Calu3 (cell line): Measurements from ENCODE around the gene ADAMTSL3. TPM values are rescaled to one million over a fixed set of nuclear protein-coding genes. Genes with fewer than 3 reads are reported as not detected.

Experiments
- BruUV-seq: library from RNA; stranded (reverse); fragments of 400-500 nt; replicated peaks from 2 replicates; lab custom pipeline; 2021; lab: Mats Ljungman, UMichigan
- CTCF ChIA-PET: fragments of 300-600 bp; sonication (Branson Sonifier 250); formaldehyde crosslinking; loops from one replicate; lab custom pipeline; 2022; ENCODE audit warnings: antibody characterized with exemption; lab: Charles Lee
- DNase-seq: peaks from one replicate; pipeline ENCODE4 v3.0.0; 2022
- H3K27ac Mint-ChIP-seq: one replicate; pipeline ENCODE4 v1.8.0; 2022; ENCODE audit warnings: mixed read lengths; ENCODE audit not compliant: unreplicated experiment
- H3K27me3 Mint-ChIP-seq: one replicate; pipeline ENCODE4 v1.8.0; 2022; ENCODE audit warnings: mixed read lengths; ENCODE audit not compliant: unreplicated experiment
- H3K36me3 Mint-ChIP-seq: one replicate; pipeline ENCODE4 v1.8.0; 2022; ENCODE audit warnings: mild to moderate bottlenecking, moderate library complexity, mixed read lengths; ENCODE audit not compliant: insufficient read depth, unreplicated experiment
- H3K4me1 Mint-ChIP-seq: one replicate; pipeline ENCODE4 v1.8.0; 2022; ENCODE audit warnings: mild to moderate bottlenecking, low read depth, mixed read lengths; ENCODE audit not compliant: unreplicated experiment
- H3K4me3 Mint-ChIP-seq: one replicate; pipeline ENCODE4 v1.8.0; 2022; ENCODE audit warnings: mild to moderate bottlenecking, low read depth, moderate library complexity, mixed read lengths; ENCODE audit not compliant: unreplicated experiment
- H3K9me3 Mint-ChIP-seq: one replicate; pipeline ENCODE4 v1.8.0; 2022; ENCODE audit warnings: low read depth, mixed read lengths; ENCODE audit not compliant: unreplicated experiment
- intact Hi-C: fragments of 100-400 bp; cut with micrococcal nuclease; formaldehyde crosslinking; loops from one replicate; pipeline ENCODE4 v1.10.0; 2022; ENCODE audit not compliant: unreplicated experiment
- total RNA-seq: library from RNA; stranded (reverse); gene quantifications from 2 replicates; pipeline ENCODE4 v1.2.3, GENCODE V29; 2022
- TF ChIP-seq, protein P1 (sequence below): fragments of 200-600 bp; IDR thresholded peaks from one replicate; pipeline ENCODE4 v1.8.0; 2022; ENCODE audit warnings: antibody characterized with exemption; ENCODE audit not compliant: unreplicated experiment

The ADAMTSL3 gene
- total RNA-seq, 1 experiment from 2014 or later: 2.4 TPM

GRCh38 chr15:83656192-83656591 is 2.3 kb downstream of the ADAMTSL3 start:
- Mint-ChIP-seq H3K9me3 (no peaks in the 10 kb centered on the region), H3K27ac (no peak overlapping the region), H3K4me1 (peaks cover 13% of the 10 kb centered on the region), H3K36me3 (no peaks in the 10 kb centered on the region), H3K4me3 (no peak overlapping the region), H3K27me3 (peaks cover 21% of the 10 kb centered on the region)
- CTCF ChIA-PET: no interaction called here
- intact Hi-C loops: loop anchor here (10.0 kb wide), 1 partner anchor 379 kb away; no protein-coding TSS in a partner anchor
- DNase-seq: no peak
- TF ChIP-seq, protein P1, sequence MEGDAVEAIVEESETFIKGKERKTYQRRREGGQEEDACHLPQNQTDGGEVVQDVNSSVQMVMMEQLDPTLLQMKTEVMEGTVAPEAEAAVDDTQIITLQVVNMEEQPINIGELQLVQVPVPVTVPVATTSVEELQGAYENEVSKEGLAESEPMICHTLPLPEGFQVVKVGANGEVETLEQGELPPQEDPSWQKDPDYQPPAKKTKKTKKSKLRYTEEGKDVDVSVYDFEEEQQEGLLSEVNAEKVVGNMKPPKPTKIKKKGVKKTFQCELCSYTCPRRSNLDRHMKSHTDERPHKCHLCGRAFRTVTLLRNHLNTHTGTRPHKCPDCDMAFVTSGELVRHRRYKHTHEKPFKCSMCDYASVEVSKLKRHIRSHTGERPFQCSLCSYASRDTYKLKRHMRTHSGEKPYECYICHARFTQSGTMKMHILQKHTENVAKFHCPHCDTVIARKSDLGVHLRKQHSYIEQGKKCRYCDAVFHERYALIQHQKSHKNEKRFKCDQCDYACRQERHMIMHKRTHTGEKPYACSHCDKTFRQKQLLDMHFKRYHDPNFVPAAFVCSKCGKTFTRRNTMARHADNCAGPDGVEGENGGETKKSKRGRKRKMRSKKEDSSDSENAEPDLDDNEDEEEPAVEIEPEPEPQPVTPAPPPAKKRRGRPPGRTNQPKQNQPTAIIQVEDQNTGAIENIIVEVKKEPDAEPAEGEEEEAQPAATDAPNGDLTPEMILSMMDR: no peak
- no TSS peak for BruUV-seq

- H3K27ac Mint-ChIP-seq: no peak overlapping the region
- intact Hi-C loops: loop anchor here (10.0 kb wide), 1 partner anchor 378 kb away; no protein-coding TSS in a partner anchor
- H3K9me3 Mint-ChIP-seq: no peaks in the 10 kb centered on the region
- peaks cover 13% of the 10 kb centered on the region for H3K4me1 Mint-ChIP-seq
- CTCF ChIA-PET: interaction anchor here (0.8 kb wide), 1 partner anchor 29 kb away, joined by 3 read pairs; no protein-coding TSS in a partner anchor
- H3K27me3 Mint-ChIP-seq: peaks cover 13% of the 10 kb centered on the region
- DNase-seq: no peak
- no TSS peak for BruUV-seq
- TF ChIP-seq, protein P1: no peak
- H3K36me3 Mint-ChIP-seq: no peaks in the 10 kb centered on the region
- no peak overlapping the region for H3K4me3 Mint-ChIP-seq
Measured at GRCh38 chr15:83656943-83657528, 3.1 kb downstream of the ADAMTSL3 start.

GRCh38 chr15:83657549-83657948 is 3.6 kb downstream of the ADAMTSL3 start:
- Mint-ChIP-seq H3K27ac (no peak overlapping the region), H3K4me1 (peaks cover 13% of the 10 kb centered on the region), H3K4me3 (no peak overlapping the region), H3K9me3 (no peaks in the 10 kb centered on the region), H3K27me3 (peaks cover 7% of the 10 kb centered on the region), H3K36me3 (no peaks in the 10 kb centered on the region)
- no TSS peak for BruUV-seq
- DNase-seq: no peak
- intact Hi-C loops: loop anchor here (10.0 kb wide), 1 partner anchor 377 kb away; no protein-coding TSS in a partner anchor
- TF ChIP-seq, protein P1: peak; percentile 45
- CTCF ChIA-PET: interaction anchor here (0.8 kb wide), 1 partner anchor 28 kb away, joined by 3 read pairs; no protein-coding TSS in a partner anchor

GRCh38 chr15:83658430-83659416 is 4.8 kb downstream of the ADAMTSL3 start:
- Mint-ChIP-seq H3K36me3 (no peaks in the 10 kb centered on the region), H3K4me1 (peaks cover 13% of the 10 kb centered on the region), H3K27me3 (no peaks in the 10 kb centered on the region), H3K4me3 (no peak overlapping the region), H3K9me3 (no peaks in the 10 kb centered on the region), H3K27ac (no peak overlapping the region)
- intact Hi-C loops: loop anchor here (10.0 kb wide), 1 partner anchor 376 kb away; no protein-coding TSS in a partner anchor
- DNase-seq: no peak
- CTCF ChIA-PET: interaction anchor here (1.1 kb wide), 1 partner anchor 11 kb away, joined by 3 read pairs; no protein-coding TSS in a partner anchor
- TF ChIP-seq, protein P1: no peak
- BruUV-seq: no TSS peak
